Psoas muscle (tissue), 8 donors: Measurements from ENCODE around the gene CABLES2. TPM values are rescaled to one million over a fixed set of nuclear protein-coding genes. Genes with fewer than 3 reads are reported as not detected.

Source experiments
- ATAC-seq, 4 donors: fragments of 200-7000 bp; cut with Tn5 transposase; one replicate each; pipeline ENCODE4 v1.9.1; 2020; ENCODE audit warnings: moderate library complexity in 3 of 4, mild to moderate bottlenecking in 2 of 4
- DNase-seq, 2 donors: peaks; one replicate each; pipeline ENCODE4 v3.0.0-alpha.2; 2020
- H3K27ac ChIP-seq: fragments of 200-600 bp; one replicate; pipeline ENCODE4 v1.8.0; 2022
- H3K27me3 ChIP-seq, 3 donors: fragments of 200-600 bp in 1 of 3; one replicate each; pipeline versions ENCODE4 v1.6.1 to v1.8.0; 2013 to 2022; ENCODE audit warnings: low read length in 2 of 3, mild to moderate bottlenecking in 2 of 3, moderate library complexity in 1 of 3; ENCODE audit not compliant: insufficient read depth in 3 of 3
- H3K36me3 ChIP-seq, 2 donors: fragments of 200-600 bp in 1 of 2; one replicate each; pipeline versions ENCODE4 v1.6.1 to v1.8.0; 2013 to 2022; ENCODE audit warnings: low read depth in 1 of 2, mild to moderate bottlenecking in 1 of 2, moderate library complexity in 1 of 2; ENCODE audit not compliant: insufficient read depth in 1 of 2
- H3K4me1 ChIP-seq: fragments of 200-600 bp; one replicate; pipeline ENCODE4 v1.8.0; 2022
- H3K4me3 ChIP-seq: fragments of 200-600 bp; one replicate; pipeline ENCODE4 v1.8.0; 2022; ENCODE audit warnings: mild to moderate bottlenecking
- H3K9me3 ChIP-seq: fragments of 200-600 bp; one replicate; pipeline ENCODE4 v1.8.0; 2022
- CTCF ChIP-seq: fragments of 200-600 bp; IDR thresholded peaks from one replicate; pipeline ENCODE4 v1.8.0; 2022; ENCODE audit warnings: antibody characterized with exemption
- WGBS, 3 donors: extraction: QIAGEN DNeasy Blood & Tissue Kit; methylation state at CpG; one replicate each; pipeline versions ENCODE4 v1.1.6 to v1.1.7; 2013; 5-methylcytosine and 5-hydroxymethylcytosine counted together
- intact Hi-C, 2 donors: fragments of 100-400 bp; cut with DNase I; formaldehyde crosslinking; loops; one replicate each; pipeline versions ENCODE4 v1.11.0 to v1.14.2; 2022
- polyA plus RNA-seq, 3 donors: library from polyadenylated mRNA; stranded (reverse); fragments of 200-250 nt; gene quantifications; one replicate each; pipeline ENCODE4 v1.2.3, GENCODE V29; 2013
- total RNA-seq, 4 donors: library from RNA; stranded (reverse); fragmentation: NEBNext Ultra II Directional in 2 of 4; extraction: Animal tissue kit (Norgen Biotek cat#: 25700) in 2 of 4; gene quantifications; one replicate each; pipeline versions ENCODE4 v1.2.1 to v1.2.4, GENCODE V29; 2021 to 2023
- donor health status: healthy with polysubstance abuse.
- donor health status: DM: no; HTN: no; CAD: no; lungs with moderate emphysema.
- donor health status: Bipolar disorder and iron deficiency.
- donor health status: healthy.
- donor health status: DM: yes; HTN: yes; CAD: no.
- donor health status: DM: no; HTN: no; CAD: no.
- donor health status: DM: no; HTN: no; CAD: no.
- donor health status: DM: yes; HTN: yes; CAD: no.

Gene CABLES2
- total and polyA plus RNA-seq, 7 donors, result 2.4 to 4.3 (median 3.8) TPM

- intact Hi-C loops, result no loop called here
- no peaks in the 10 kb centered on the region for H3K9me3 ChIP-seq
- ATAC-seq (peak; percentile 64 to 77 (median 70)), DNase-seq (peak; percentile 73 to 84)
- peak overlapping the region; percentile 87 for H3K27ac ChIP-seq
- WGBS, 3 donors, result 22 to 30% (median 29%) methylated on average over 27 of the region's 27 CpGs
- no peak for TF ChIP-seq CTCF
- H3K4me3 ChIP-seq, result peak overlapping the region; percentile 75
- no peaks in the 10 kb centered on the region for H3K27me3 ChIP-seq
- H3K36me3 ChIP-seq, result peaks cover 0 to 5% of the 10 kb centered on the region in 2 donors
- H3K4me1 ChIP-seq, result peaks cover 65% of the 10 kb centered on the region
Measured at GRCh38 chr20:62364911-62365736, 42.0 kb downstream of the CABLES2 start.

- H3K27ac ChIP-seq, result peak overlapping the region; percentile 87
- H3K27me3 ChIP-seq, result no peaks in the 10 kb centered on the region
- ATAC-seq (peak in 1 of 4 donors; percentile 15), DNase-seq (peak; percentile 46 to 64)
- peak overlapping the region; percentile 75 for H3K4me3 ChIP-seq
- peaks cover 0 to 5% of the 10 kb centered on the region in 2 donors for H3K36me3 ChIP-seq
- whole genome bisulfite sequencing, 3 donors, result 71 to 75% (median 73%) methylated on average over 18 to 22 of the region's 22 CpGs
- no peak for TF ChIP-seq CTCF
- H3K9me3 ChIP-seq, result no peaks in the 10 kb centered on the region
- intact Hi-C loops, result no loop called here
- H3K4me1 ChIP-seq, result peaks cover 61% of the 10 kb centered on the region
Measured at GRCh38 chr20:62363920-62364851, 42.9 kb downstream of the CABLES2 start.

GRCh38 chr20:62362991-62363919 lies 43.8 kb downstream of the CABLES2 start:
- no peak for ATAC-seq
- H3K4me3 ChIP-seq, result no peak overlapping the region
- no peaks in the 10 kb centered on the region for H3K9me3 ChIP-seq
- peaks cover 0 to 5% of the 10 kb centered on the region in 2 donors for H3K36me3 ChIP-seq
- H3K4me1 ChIP-seq, result peaks cover 60% of the 10 kb centered on the region
- no peaks in the 10 kb centered on the region for H3K27me3 ChIP-seq
- peak overlapping the region; percentile 87 for H3K27ac ChIP-seq
- WGBS, 3 donors, result 59 to 64% (median 62%) methylated on average over 18 to 20 of the region's 20 CpGs
- no peak for TF ChIP-seq CTCF
- peak; percentile 12 to 55 for DNase-seq
- intact Hi-C loops, result no loop called here

- H3K4me3 ChIP-seq, result no peak overlapping the region
- no peak overlapping the region for H3K27ac ChIP-seq
- H3K36me3 ChIP-seq, result peaks cover 0 to 5% of the 10 kb centered on the region in 2 donors
- WGBS, 3 donors, result 58 to 64% (median 63%) methylated on average over 13 of the region's 13 CpGs
- no peaks in the 10 kb centered on the region for H3K27me3 ChIP-seq
- peaks cover 60% of the 10 kb centered on the region for H3K4me1 ChIP-seq
- no peaks in the 10 kb centered on the region for H3K9me3 ChIP-seq
- DNase-seq (no peak), ATAC-seq (no peak)
- no peak for TF ChIP-seq CTCF
- intact Hi-C loops, result no loop called here
Measured at GRCh38 chr20:62362590-62362940, 44.5 kb downstream of the CABLES2 start.
